Keratinocyte (primary cell): Measurements from ENCODE around the gene KMT2B. TPM values are rescaled to one million over a fixed set of nuclear protein-coding genes. Genes with fewer than 3 reads are reported as not detected.

Experiments
- DNase-seq: peaks from one replicate; pipeline ENCODE4 v3.0.0-alpha.2; 2011; ENCODE audit warnings: low read depth, missing footprints, low spot score
- FAIRE-seq: peaks from 2 replicates; lab custom pipeline; 2011; peaks lifted over from hg19 to GRCh38; lab: Jason Lieb, UNC
- H2AFZ ChIP-seq: 2 replicates; pipeline ENCODE4 v1.6.0; 2012; ENCODE audit warnings: low read length, control low read depth, inconsistent platforms; ENCODE audit not compliant: control insufficient read depth
- H3K27ac ChIP-seq: 2 replicates; pipeline ENCODE4 v1.5.1; 2011; ENCODE audit warnings: low read length; ENCODE audit not compliant: control insufficient read depth, insufficient read depth
- H3K27me3 ChIP-seq: 3 replicates; pipeline ENCODE4 v1.6.0; 2011; ENCODE audit warnings: low read length; ENCODE audit not compliant: control insufficient read depth, insufficient read depth; ENCODE audit errors: extremely low read depth
- H3K36me3 ChIP-seq, 2 experiments: 2 replicates in 1 of 2; 3 replicates in 1 of 2; pipeline ENCODE4 v1.5.1; 2011; ENCODE audit warnings: low read length in 2 of 2, mild to moderate bottlenecking in 1 of 2; ENCODE audit not compliant: control insufficient read depth in 2 of 2, insufficient read depth in 2 of 2; ENCODE audit errors: extremely low read depth in 1 of 2
- H3K4me1 ChIP-seq: 3 replicates; pipeline ENCODE4 v1.5.1; 2011; ENCODE audit warnings: low read length; ENCODE audit not compliant: control insufficient read depth, insufficient read depth; ENCODE audit errors: extremely low read depth
- H3K4me2 ChIP-seq: 3 replicates; pipeline ENCODE4 v1.6.0; 2011; ENCODE audit warnings: low read depth, low read length; ENCODE audit not compliant: control insufficient read depth, insufficient read depth; ENCODE audit errors: extremely low read depth
- H3K4me3 ChIP-seq, 3 experiments: fragments of 200-600 bp in 1 of 3; sonication (generic) in 1 of 3; 2 replicates in 2 of 3; 3 replicates in 1 of 3; pipeline ENCODE4 v1.5.1; 2011 to 2016; ENCODE audit warnings: low read length in 3 of 3, mild to moderate bottlenecking in 3 of 3, control low read depth in 2 of 3, inconsistent platforms in 1 of 3, low read depth in 1 of 3, mixed read lengths in 1 of 3, mixed run types in 1 of 3, moderate library complexity in 1 of 3; ENCODE audit not compliant: control insufficient read depth in 2 of 3, insufficient read depth in 2 of 3; ENCODE audit errors: extremely low read depth in 1 of 3
- H3K79me2 ChIP-seq: 2 replicates; pipeline ENCODE4 v1.6.0; 2012; ENCODE audit warnings: low read length; ENCODE audit not compliant: control insufficient read depth, insufficient read depth
- H3K9ac ChIP-seq: 3 replicates; pipeline ENCODE4 v1.6.0; 2011; ENCODE audit warnings: low read length; ENCODE audit not compliant: control insufficient read depth, insufficient read depth; ENCODE audit errors: extremely low read depth
- H3K9me1 ChIP-seq: 3 replicates; pipeline ENCODE4 v1.6.0; 2011; ENCODE audit warnings: low read length; ENCODE audit not compliant: control insufficient read depth, insufficient read depth; ENCODE audit errors: extremely low read depth
- H3K9me3 ChIP-seq: 2 replicates; pipeline ENCODE4 v1.5.1; 2012; ENCODE audit warnings: low read depth, low read length; ENCODE audit not compliant: control insufficient read depth
- H4K20me1 ChIP-seq: 3 replicates; pipeline ENCODE4 v1.6.0; 2011; ENCODE audit warnings: low read length; ENCODE audit not compliant: control insufficient read depth, insufficient read depth; ENCODE audit errors: extremely low read depth
- CTCF ChIP-seq, 3 experiments: IDR thresholded peaks in 1 of 3; conservative IDR thresholded peaks in 1 of 3; optimal IDR thresholded peaks in 1 of 3; 2 replicates in 2 of 3; 3 replicates in 1 of 3; pipeline versions ENCODE3 to v1.5.1; 2011; ENCODE audit warnings: low read length in 3 of 3, mild to moderate bottlenecking in 3 of 3, moderate library complexity in 2 of 3, control low read depth in 1 of 3, inconsistent platforms in 1 of 3; ENCODE audit not compliant: insufficient read depth in 2 of 3; ENCODE audit errors: extremely low read depth in 1 of 3
- EZH2 ChIP-seq: IDR thresholded peaks from one replicate; pipeline ENCODE4 v1.6.1; 2012; ENCODE audit warnings: inconsistent platforms, mild to moderate bottlenecking, low read length, moderate library complexity
- dilution Hi-C: fragments of 300-500 bp; cut with MboI; formaldehyde crosslinking; loops from one replicate; pipeline ENCODE4 v1.7.0; 2020; ENCODE audit warnings: low sequenced_read_pairs; ENCODE audit not compliant: extremely low pct_ligation_motif_present
- polyA plus RNA-seq, 5 experiments: library from polyadenylated mRNA; depleted of rRNA in 3 of 5; stranded (reverse) in 3 of 5; stranded (forward) in 1 of 5; unstranded in 1 of 5; fragments of >200 nt; gene quantifications; 1 replicate in 1 of 5; 2 replicates in 3 of 5; 3 replicates in 1 of 5; pipeline versions ENCODE4 v1.2.1 to v1.2.3, GENCODE V29; 2011 to 2012; ENCODE audit warnings: missing spikeins in 2 of 5, low read depth in 1 of 5, low replicate concordance in 1 of 5

Gene KMT2B
- polyA plus RNA-seq, 1 donor (not counting 4 experiments of a cell fraction or from before 2014, with no cell fraction given), result 7.7 TPM

GRCh38 chr19:35693422-35693821 is 24.4 kb upstream of the KMT2B start:
- Histone ChIP-seq H3K9me3 (no peaks in the 10 kb centered on the region), H3K4me2 (no peak overlapping the region), H3K27me3 (no peaks in the 10 kb centered on the region), H4K20me1 (no peaks in the 10 kb centered on the region), H3K4me1 (no peaks in the 10 kb centered on the region), H3K79me2 (no peaks in the 10 kb centered on the region), H3K36me3 (no peaks in the 10 kb centered on the region), H3K4me3 (no peak overlapping the region), H2AFZ (no peak overlapping the region), H3K27ac (no peak overlapping the region), H3K9me1 (no peaks in the 10 kb centered on the region), H3K9ac (no peak overlapping the region)
- TF ChIP-seq CTCF (optimal IDR thresholded peaks at IDR 0.05 in 1 of 3, IDR thresholded peaks at IDR 0.05 in 1 of 3, conservative IDR thresholded peaks at IDR 0.05 in 1 of 3; ENCODE audit: extremely low read depth in 1 of 3, insufficient read depth in 2 of 3, low read length in 3 of 3) (no peak), EZH2 (no peak)
- dilution Hi-C loops, result no loop called here
- DNase-seq, result no peak
- FAIRE-seq, result no peak

- no peak for TF ChIP-seq EZH2
- peak; percentile 98 to 100 (median 99) for TF ChIP-seq CTCF (optimal IDR thresholded peaks at IDR 0.05 in 1 of 3, IDR thresholded peaks at IDR 0.05 in 1 of 3, conservative IDR thresholded peaks at IDR 0.05 in 1 of 3; ENCODE audit: extremely low read depth in 1 of 3, insufficient read depth in 2 of 3, low read length in 3 of 3)
- FAIRE-seq (peak; percentile 83), DNase-seq (peak; percentile 35)
- H3K4me3 ChIP-seq, result no peak overlapping the region
- dilution Hi-C loops, result no loop called here
- H3K36me3 ChIP-seq, result no peaks in the 10 kb centered on the region
- H2AFZ ChIP-seq, result no peak overlapping the region
- H3K9ac ChIP-seq, result no peak overlapping the region
- no peak overlapping the region for H3K4me2 ChIP-seq
- H3K79me2 ChIP-seq, result no peaks in the 10 kb centered on the region
- H3K4me1 ChIP-seq, result no peaks in the 10 kb centered on the region
- no peaks in the 10 kb centered on the region for H3K9me1 ChIP-seq
- H3K27ac ChIP-seq, result no peak overlapping the region
- H3K27me3 ChIP-seq, result no peaks in the 10 kb centered on the region
- H4K20me1 ChIP-seq, result no peaks in the 10 kb centered on the region
- no peaks in the 10 kb centered on the region for H3K9me3 ChIP-seq
Measured at GRCh38 chr19:35693835-35694599, 23.8 kb upstream of the KMT2B start.
